Measurements from ENCODE around the gene CPD. TPM values are rescaled to one million over a fixed set of nuclear protein-coding genes. Genes with fewer than 3 reads are reported as not detected.

The CPD gene
- total and polyA plus RNA-seq, 4 donors = 19.1 to 139 (median 58.8) TPM

GRCh38 chr17:30433514-30433913, 54.8 kb downstream of the CPD start:
- Histone ChIP-seq H3K9me3 (ENCODE audit: control insufficient read depth in 4 of 4, low read length in 3 of 4) (no peaks in the 10 kb centered on the region), H3K36me3 (ENCODE audit: control insufficient read depth in 4 of 4, insufficient read depth in 3 of 4, low read depth in 1 of 4, low read length in 3 of 4) (peaks cover 0 to 10% (median 2%) of the 10 kb centered on the region in 4 donors), H3K27me3 (ENCODE audit: control insufficient read depth in 4 of 4, insufficient read depth in 4 of 4, low read length in 3 of 4) (no peaks in the 10 kb centered on the region), H3K4me3 (ENCODE audit: low read depth in 1 of 3, low read length in 3 of 3) (no peak overlapping the region), H3K9ac (ENCODE audit: low read depth in 1 of 2, low read length in 2 of 2) (no peak overlapping the region), H3K27ac (ENCODE audit: low read depth in 1 of 2, low read length in 2 of 2) (no peak overlapping the region), H3K4me1 (ENCODE audit: control insufficient read depth in 4 of 4, insufficient read depth in 4 of 4, low read length in 3 of 4) (no peaks in the 10 kb centered on the region)
- 91% methylated on average over 1 of the region's 1 CpG for WGBS
- no peak for DNase-seq (ENCODE audit: low spot score)
- TF ChIP-seq ATF3 (IDR thresholded peaks at IDR 0.05) (no peak), TAF1 (conservative IDR thresholded peaks at IDR 0.05) (no peak), SP1 (IDR thresholded peaks at IDR 0.05) (no peak), JUND (IDR thresholded peaks at IDR 0.05) (no peak), EGR1 (IDR thresholded peaks at IDR 0.05; ENCODE audit: low read depth in 2 of 2) (no peak), FOXA1 (IDR thresholded peaks at IDR 0.05) (no peak), RXRA (IDR thresholded peaks at IDR 0.05) (no peak), HNF4G (IDR thresholded peaks at IDR 0.05) (no peak), ZBTB33 (IDR thresholded peaks at IDR 0.05) (no peak), CTCF (IDR thresholded peaks at IDR 0.05; ENCODE audit: low read depth, low read length, missing input control) (no peak)

- Histone ChIP-seq H3K9ac (ENCODE audit: low read depth in 1 of 2, low read length in 2 of 2) (no peak overlapping the region), H3K9me3 (ENCODE audit: control insufficient read depth in 4 of 4, low read length in 3 of 4) (no peaks in the 10 kb centered on the region), H3K4me3 (ENCODE audit: low read depth in 1 of 3, low read length in 3 of 3) (no peak overlapping the region), H3K36me3 (ENCODE audit: control insufficient read depth in 4 of 4, insufficient read depth in 3 of 4, low read depth in 1 of 4, low read length in 3 of 4) (peaks cover 0 to 9% (median 2%) of the 10 kb centered on the region in 4 donors), H3K4me1 (ENCODE audit: control insufficient read depth in 4 of 4, insufficient read depth in 4 of 4, low read length in 3 of 4) (no peaks in the 10 kb centered on the region), H3K27ac (ENCODE audit: low read depth in 1 of 2, low read length in 2 of 2) (no peak overlapping the region), H3K27me3 (ENCODE audit: control insufficient read depth in 4 of 4, insufficient read depth in 4 of 4, low read length in 3 of 4) (no peaks in the 10 kb centered on the region)
- no peak for DNase-seq (ENCODE audit: low spot score)
- no peak for TF ChIP-seq YY1 (IDR thresholded peaks at IDR 0.05)
- no peak for TF ChIP-seq RXRA (IDR thresholded peaks at IDR 0.05)
- no peak for TF ChIP-seq RAD21 (IDR thresholded peaks at IDR 0.05)
Measured at GRCh38 chr17:30436729-30437128, 58.0 kb downstream of the CPD start.

GRCh38 chr17:30443721-30444120, 65.0 kb downstream of the CPD start:
- WGBS = 88% methylated on average over 6 of the region's 6 CpGs
- Histone ChIP-seq H3K4me1 (ENCODE audit: control insufficient read depth in 4 of 4, insufficient read depth in 4 of 4, low read length in 3 of 4) (no peaks in the 10 kb centered on the region), H3K9me3 (ENCODE audit: control insufficient read depth in 4 of 4, low read length in 3 of 4) (no peaks in the 10 kb centered on the region), H3K4me3 (ENCODE audit: low read depth in 1 of 3, low read length in 3 of 3) (no peak overlapping the region), H3K36me3 (ENCODE audit: control insufficient read depth in 4 of 4, insufficient read depth in 3 of 4, low read depth in 1 of 4, low read length in 3 of 4) (peaks cover 1 to 15% (median 12%) of the 10 kb centered on the region in 4 donors), H3K9ac (ENCODE audit: low read depth in 1 of 2, low read length in 2 of 2) (no peak overlapping the region), H3K27me3 (ENCODE audit: control insufficient read depth in 4 of 4, insufficient read depth in 4 of 4, low read length in 3 of 4) (no peaks in the 10 kb centered on the region), H3K27ac (ENCODE audit: low read depth in 1 of 2, low read length in 2 of 2) (no peak overlapping the region)
- no peak for DNase-seq (ENCODE audit: low spot score)
- no peak for TF ChIP-seq RAD21 (IDR thresholded peaks at IDR 0.05)
- no peak for TF ChIP-seq HNF4G (IDR thresholded peaks at IDR 0.05)
- TF ChIP-seq RXRA (IDR thresholded peaks at IDR 0.05) = no peak
- TF ChIP-seq ATF3 (IDR thresholded peaks at IDR 0.05) = no peak
- TF ChIP-seq GABPA (IDR thresholded peaks at IDR 0.05 in 1 of 2, conservative IDR thresholded peaks at IDR 0.05 in 1 of 2) = no peak
- no peak for TF ChIP-seq REST (IDR thresholded peaks at IDR 0.05)
- no peak for TF ChIP-seq JUND (IDR thresholded peaks at IDR 0.05)
- no peak for TF ChIP-seq FOXA1 (IDR thresholded peaks at IDR 0.05)
- TF ChIP-seq YY1 (IDR thresholded peaks at IDR 0.05) = no peak
- TF ChIP-seq FOXA2 (IDR thresholded peaks at IDR 0.05) = no peak
- TF ChIP-seq ZBTB33 (IDR thresholded peaks at IDR 0.05) = no peak
- TF ChIP-seq TAF1 (conservative IDR thresholded peaks at IDR 0.05) = no peak
- TF ChIP-seq MAX (IDR thresholded peaks at IDR 0.05) = no peak
- no peak for TF ChIP-seq NR2F2 (IDR thresholded peaks at IDR 0.05)
- TF ChIP-seq HNF4A (conservative IDR thresholded peaks at IDR 0.05) = no peak
- TF ChIP-seq EGR1 (IDR thresholded peaks at IDR 0.05; ENCODE audit: low read depth in 2 of 2) = no peak
- no peak for TF ChIP-seq SP1 (IDR thresholded peaks at IDR 0.05)
